ENCODE results near the gene DTNBP1.

- TF ChIP-seq EZH2phosphoT487 (IDR thresholded peaks at IDR 0.05; ENCODE audit: insufficient read depth, low read depth) (no peak), EZH2 (IDR thresholded peaks at IDR 0.05; ENCODE audit: insufficient read depth, poor library complexity, severe bottlenecking) (no peak)
These were observed 102.1 kb downstream of the DTNBP1 start for GRCh38 chr6:15560713-15561112.

Data from GM23248 (cell line).